Caco-2 (cell line): Measurements from ENCODE around the gene YTHDC1. TPM values are rescaled to one million over a fixed set of nuclear protein-coding genes. Genes with fewer than 3 reads are reported as not detected.
"Not testable (repeated sequence)": the region's sequence is repeated elsewhere in the genome, so short reads cannot be mapped to it uniquely, and the experiment has no call there.

Source experiments
- BruUV-seq: library from RNA; stranded (reverse); fragments of 400-500 nt; replicated peaks from 2 replicates; lab custom pipeline; 2021; lab: Mats Ljungman, UMichigan
- CTCF ChIA-PET: fragments of 300-600 bp; sonication (Branson Sonifier 250); formaldehyde crosslinking; loops from one replicate; lab custom pipeline; 2022; ENCODE audit warnings: antibody characterized with exemption; lab: Charles Lee
- POLR2A ChIA-PET: fragments of 300-600 bp; sonication (Branson Sonifier 250); formaldehyde crosslinking; loops from one replicate; lab custom pipeline; 2022; ENCODE audit warnings: antibody characterized with exemption; lab: Charles Lee
- DNase-seq, 2 experiments: peaks; one replicate each; pipeline versions ENCODE4 v3.0.0 to v3.0.0-alpha.2; 2020 to 2022
- H3K27me3 ChIP-seq: replicated peaks from 2 replicates; pipeline ENCODE4 v1.6.0; 2011; ENCODE audit warnings: low read length; ENCODE audit not compliant: control insufficient read depth, insufficient read depth
- H3K36me3 ChIP-seq: 2 replicates; pipeline ENCODE4 v1.5.1; 2011; ENCODE audit warnings: low read length; ENCODE audit not compliant: control insufficient read depth, insufficient read depth
- H3K4me1 ChIP-seq: fragments of 250-450 bp; sonication (Bioruptor Pico); 2 replicates; pipeline ENCODE4 v1.5.1; 2020; ENCODE audit warnings: mild to moderate bottlenecking
- H3K4me3 ChIP-seq: 2 replicates; pipeline ENCODE4 v1.5.1; 2011; ENCODE audit warnings: low read depth, mild to moderate bottlenecking, control low read depth, low read length
- H3K9me3 ChIP-seq: fragments of 250-450 bp; sonication (Bioruptor Pico); 2 replicates; pipeline ENCODE4 v1.5.1; 2020; ENCODE audit warnings: mild to moderate bottlenecking, moderate library complexity
- H3K27ac Mint-ChIP-seq: one replicate; pipeline ENCODE4 v1.8.0; 2022; ENCODE audit warnings: mixed read lengths; ENCODE audit not compliant: unreplicated experiment
- H3K27me3 Mint-ChIP-seq: one replicate; pipeline ENCODE4 v1.8.0; 2022; ENCODE audit warnings: mixed read lengths; ENCODE audit not compliant: insufficient read depth, unreplicated experiment
- H3K36me3 Mint-ChIP-seq: one replicate; pipeline ENCODE4 v1.8.0; 2022; ENCODE audit warnings: mild to moderate bottlenecking, mixed read lengths; ENCODE audit not compliant: insufficient read depth, unreplicated experiment
- H3K4me1 Mint-ChIP-seq: one replicate; pipeline ENCODE4 v1.8.0; 2022; ENCODE audit warnings: low read depth, mixed read lengths; ENCODE audit not compliant: unreplicated experiment
- H3K4me3 Mint-ChIP-seq: one replicate; pipeline ENCODE4 v1.8.0; 2022; ENCODE audit warnings: mild to moderate bottlenecking, moderate library complexity, mixed read lengths; ENCODE audit not compliant: unreplicated experiment
- H3K9me3 Mint-ChIP-seq: one replicate; pipeline ENCODE4 v1.8.0; 2022; ENCODE audit warnings: mixed read lengths; ENCODE audit not compliant: unreplicated experiment
- intact Hi-C: fragments of 100-400 bp; cut with micrococcal nuclease; formaldehyde crosslinking; loops from one replicate; pipeline ENCODE4 v1.10.0; 2022; ENCODE audit not compliant: unreplicated experiment
- total RNA-seq: library from RNA; stranded (reverse); gene quantifications from 2 replicates; pipeline ENCODE4 v1.2.3, GENCODE V29; 2022
- TF ChIP-seq, protein P1 (sequence below), 2 experiments: fragments of 200-600 bp in 1 of 2; IDR thresholded peaks; 1 replicate in 1 of 2; 2 replicates in 1 of 2; pipeline versions ENCODE4 v1.5.1 to v1.8.0; 2011 to 2022; ENCODE audit warnings: antibody characterized with exemption in 1 of 2, control low read depth in 1 of 2, inconsistent platforms in 1 of 2, low read depth in 1 of 2, low read length in 1 of 2, mild to moderate bottlenecking in 1 of 2, moderate library complexity in 1 of 2; ENCODE audit not compliant: insufficient read depth in 1 of 2, severe bottlenecking in 1 of 2, unreplicated experiment in 1 of 2

The YTHDC1 gene
- total RNA-seq, 1 experiment from 2014 or later, result 101 TPM

DNA sequence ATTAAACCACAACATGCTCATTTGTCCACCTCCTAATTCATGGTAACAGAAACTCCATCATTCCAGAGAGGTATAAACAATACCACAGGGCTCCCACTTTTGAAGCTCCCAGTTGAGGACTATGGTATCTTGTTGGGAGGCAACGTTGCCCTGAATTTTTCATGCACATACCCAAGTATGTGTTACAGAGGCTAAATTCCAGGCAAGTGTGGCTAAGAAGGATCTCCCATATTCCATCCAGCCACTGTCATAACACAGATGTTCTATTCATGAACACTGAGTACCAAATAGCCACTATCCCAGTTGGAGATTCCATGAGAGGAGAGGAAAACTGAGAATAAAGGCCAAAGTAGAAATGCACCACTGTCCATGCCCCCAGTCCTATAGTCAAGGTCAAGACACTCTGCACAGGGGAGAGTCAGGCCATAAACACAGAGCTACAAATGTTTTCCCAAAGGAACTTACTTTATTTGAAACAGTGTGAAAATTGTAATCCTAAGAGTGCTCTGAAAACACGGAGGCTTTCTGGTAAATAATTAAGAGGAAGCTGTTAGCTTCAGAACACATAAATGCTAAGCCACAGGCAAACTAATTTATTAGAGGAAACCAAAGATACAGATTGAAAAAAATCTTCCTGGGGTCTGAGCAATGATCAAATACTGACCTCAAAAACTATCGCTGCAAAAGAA, 62.0 kb downstream of the YTHDC1 start:
- no peak for DNase-seq
- TF ChIP-seq, protein P1, sequence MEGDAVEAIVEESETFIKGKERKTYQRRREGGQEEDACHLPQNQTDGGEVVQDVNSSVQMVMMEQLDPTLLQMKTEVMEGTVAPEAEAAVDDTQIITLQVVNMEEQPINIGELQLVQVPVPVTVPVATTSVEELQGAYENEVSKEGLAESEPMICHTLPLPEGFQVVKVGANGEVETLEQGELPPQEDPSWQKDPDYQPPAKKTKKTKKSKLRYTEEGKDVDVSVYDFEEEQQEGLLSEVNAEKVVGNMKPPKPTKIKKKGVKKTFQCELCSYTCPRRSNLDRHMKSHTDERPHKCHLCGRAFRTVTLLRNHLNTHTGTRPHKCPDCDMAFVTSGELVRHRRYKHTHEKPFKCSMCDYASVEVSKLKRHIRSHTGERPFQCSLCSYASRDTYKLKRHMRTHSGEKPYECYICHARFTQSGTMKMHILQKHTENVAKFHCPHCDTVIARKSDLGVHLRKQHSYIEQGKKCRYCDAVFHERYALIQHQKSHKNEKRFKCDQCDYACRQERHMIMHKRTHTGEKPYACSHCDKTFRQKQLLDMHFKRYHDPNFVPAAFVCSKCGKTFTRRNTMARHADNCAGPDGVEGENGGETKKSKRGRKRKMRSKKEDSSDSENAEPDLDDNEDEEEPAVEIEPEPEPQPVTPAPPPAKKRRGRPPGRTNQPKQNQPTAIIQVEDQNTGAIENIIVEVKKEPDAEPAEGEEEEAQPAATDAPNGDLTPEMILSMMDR (IDR thresholded peaks at IDR 0.05; ENCODE audit: insufficient read depth in 1 of 2, low read depth in 1 of 2, low read length in 1 of 2, severe bottlenecking in 1 of 2, unreplicated experiment in 1 of 2), result no peak
- Mint-ChIP-seq H3K9me3 (peaks cover 13% of the 10 kb centered on the region), H3K4me3 (no peak overlapping the region), H3K36me3 (no peaks in the 10 kb centered on the region), H3K4me1 (peaks cover 7% of the 10 kb centered on the region), H3K27ac (no peak overlapping the region), H3K27me3 (no peaks in the 10 kb centered on the region)
- Histone ChIP-seq H3K27me3 (no peaks in the 10 kb centered on the region), H3K36me3 (no peaks in the 10 kb centered on the region), H3K4me1 (peaks cover 19% of the 10 kb centered on the region), H3K9me3 (no peaks in the 10 kb centered on the region), H3K4me3 (no peak overlapping the region)
- ChIA-PET CTCF (no interaction called here), POLR2A (no interaction called here)
- BruUV-seq, result no TSS peak
- intact Hi-C loops, result no loop called here

DNA sequence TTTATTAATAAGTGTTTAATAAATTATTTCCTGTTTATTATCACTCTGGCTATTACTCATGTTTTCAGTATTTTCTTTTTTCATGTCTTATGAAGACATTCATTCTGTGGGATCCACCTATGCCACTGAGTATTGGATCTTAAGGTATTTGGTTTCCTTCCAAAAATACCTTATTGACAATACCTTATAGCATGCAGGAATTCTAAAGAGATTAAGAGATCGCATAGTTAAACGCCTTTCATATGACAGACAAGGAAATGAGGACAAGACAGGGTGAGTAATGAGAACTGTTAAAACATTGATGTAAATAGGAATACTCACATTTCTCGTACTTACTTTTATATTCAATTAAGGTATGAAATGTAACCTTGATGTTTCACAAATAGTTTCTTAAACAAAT, 66.2 kb downstream of the YTHDC1 start:
- Histone ChIP-seq H3K9me3 (no peaks in the 10 kb centered on the region), H3K36me3 (no peaks in the 10 kb centered on the region), H3K4me3 (no peak overlapping the region), H3K27me3 (no peaks in the 10 kb centered on the region), H3K4me1 (peaks cover 41% of the 10 kb centered on the region)
- ChIA-PET POLR2A (no interaction called here), CTCF (no interaction called here)
- H3K4me3 Mint-ChIP-seq, result no peak overlapping the region
- peaks cover 8% of the 10 kb centered on the region for H3K9me3 Mint-ChIP-seq
- TF ChIP-seq, protein P1 (IDR thresholded peaks at IDR 0.05; ENCODE audit: insufficient read depth in 1 of 2, low read depth in 1 of 2, low read length in 1 of 2, severe bottlenecking in 1 of 2, unreplicated experiment in 1 of 2), result no peak
- H3K36me3 Mint-ChIP-seq, result peaks cover 11% of the 10 kb centered on the region
- intact Hi-C loops, result loop anchor here (2.0 to 5.0 kb wide), 2 partner anchors 581 to 1549 kb away; no protein-coding TSS in a partner anchor
- H3K4me1 Mint-ChIP-seq, result peaks cover 19% of the 10 kb centered on the region
- BruUV-seq, result no TSS peak
- peak overlapping the region; percentile 82 for H3K27ac Mint-ChIP-seq
- no peak for DNase-seq
- no peaks in the 10 kb centered on the region for H3K27me3 Mint-ChIP-seq

DNA sequence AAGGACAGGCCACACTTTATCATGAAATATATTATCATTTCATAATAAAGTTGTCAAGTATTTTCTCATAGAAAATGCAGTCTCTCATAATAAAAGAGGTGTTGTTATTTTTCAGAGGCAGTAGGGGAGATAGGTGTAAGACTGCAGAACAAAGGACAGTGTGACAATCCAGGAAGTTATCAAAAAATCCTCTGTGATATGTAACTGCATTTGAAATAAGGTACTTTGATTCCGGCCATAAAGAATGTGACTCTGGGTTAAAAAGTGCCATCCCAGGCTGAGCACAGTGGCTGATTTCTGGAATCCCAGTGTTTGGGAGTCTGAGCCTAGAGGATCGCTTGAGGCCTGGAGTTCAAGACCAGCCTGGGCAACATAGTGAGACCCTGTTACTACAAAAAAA, 66.8 kb downstream of the YTHDC1 start:
- intact Hi-C loops, result loop anchor here (2.0 to 5.0 kb wide), 2 partner anchors 582 to 1549 kb away; no protein-coding TSS in a partner anchor
- no peak for DNase-seq
- peaks cover 41% of the 10 kb centered on the region for H3K4me1 ChIP-seq
- no peaks in the 10 kb centered on the region for H3K27me3 Mint-ChIP-seq
- H3K4me3 ChIP-seq, result no peak overlapping the region
- TF ChIP-seq, protein P1 (IDR thresholded peaks at IDR 0.05; ENCODE audit: insufficient read depth in 1 of 2, low read depth in 1 of 2, low read length in 1 of 2, severe bottlenecking in 1 of 2, unreplicated experiment in 1 of 2), result no peak
- H3K9me3 Mint-ChIP-seq, result peaks cover 10% of the 10 kb centered on the region
- ChIA-PET POLR2A (no interaction called here), CTCF (no interaction called here)
- H3K9me3 ChIP-seq, result no peaks in the 10 kb centered on the region
- H3K36me3 ChIP-seq, result no peaks in the 10 kb centered on the region
- H3K4me1 Mint-ChIP-seq, result peaks cover 19% of the 10 kb centered on the region
- no peaks in the 10 kb centered on the region for H3K27me3 ChIP-seq
- no TSS peak for BruUV-seq
- peak overlapping the region; percentile 82 for H3K27ac Mint-ChIP-seq
- no peak overlapping the region for H3K4me3 Mint-ChIP-seq
- peaks cover 15% of the 10 kb centered on the region for H3K36me3 Mint-ChIP-seq

DNA sequence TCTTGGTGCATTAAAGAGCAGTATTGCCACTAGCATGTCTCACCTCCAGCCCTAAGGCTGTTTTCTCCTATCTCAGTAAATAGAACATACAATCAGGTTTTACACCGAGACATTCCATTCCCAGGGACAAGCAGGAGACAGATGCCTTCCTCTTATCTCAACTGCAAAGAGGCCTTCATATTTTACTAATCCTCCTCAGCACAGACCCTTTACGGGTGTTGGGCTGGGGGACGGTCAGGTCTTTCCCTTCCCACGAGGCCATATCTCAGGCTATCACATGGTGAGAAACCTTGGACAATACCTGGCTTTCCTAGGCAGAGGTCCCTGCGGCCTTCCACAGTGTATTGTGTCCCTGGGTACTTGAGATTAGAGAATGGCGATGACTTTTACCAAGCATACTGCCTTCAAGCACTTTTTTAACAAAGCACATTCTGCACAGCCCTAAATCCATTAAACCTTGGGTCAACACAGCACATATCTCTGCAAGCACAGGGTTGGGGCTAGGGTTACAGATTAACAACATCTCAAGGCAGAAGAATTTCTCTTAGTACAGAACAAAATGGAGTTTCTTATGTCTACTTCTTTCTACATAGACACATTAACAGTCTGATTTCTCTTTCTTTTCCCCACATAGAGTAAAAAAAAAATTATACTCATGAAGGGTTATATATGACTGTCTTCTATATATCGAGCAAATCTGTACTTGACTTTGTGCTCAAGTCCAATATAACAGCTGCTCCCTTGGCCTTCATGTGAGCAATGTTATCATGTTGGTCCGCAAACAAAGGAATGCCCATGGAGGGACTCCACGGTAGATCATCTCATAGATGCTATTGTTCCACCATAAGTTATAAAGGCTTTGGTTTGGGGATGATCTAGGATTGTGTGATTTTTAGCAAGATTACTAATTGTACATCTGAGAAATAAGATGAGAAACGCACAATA, 67.8 kb downstream of the YTHDC1 start:
- H3K4me3 ChIP-seq, H3K27me3 Mint-ChIP-seq, CTCF ChIA-PET, H3K9me3 ChIP-seq, H3K27me3 ChIP-seq, POLR2A ChIA-PET, BruUV-seq, H3K36me3 ChIP-seq: not testable (repeated sequence)
- peak; percentile 86 to 92 for DNase-seq
- Mint-ChIP-seq H3K27ac (peak overlapping the region; percentile 82), H3K4me1 (peaks cover 19% of the 10 kb centered on the region), H3K36me3 (peaks cover 16% of the 10 kb centered on the region), H3K4me3 (peak overlapping the region; percentile 72), H3K9me3 (peaks cover 14% of the 10 kb centered on the region)
- peaks cover 41% of the 10 kb centered on the region for H3K4me1 ChIP-seq
- intact Hi-C loops, result loop anchor here (1.0 to 5.0 kb wide), 6 partner anchors 10 to 1550 kb away; partner anchors contain the start of gene YTHDC1
